GM23248 (cell line): Measurements from ENCODE around the gene C7. TPM values are rescaled to one million over a fixed set of nuclear protein-coding genes. Genes with fewer than 3 reads are reported as not detected.

Experiments
- DNase-seq: peaks from one replicate; pipeline ENCODE4 v3.0.0-alpha.2; 2015
- H2AFZ ChIP-seq: fragments of 200-600 bp; sonication (generic); 2 replicates; pipeline ENCODE4 v1.6.1; 2016; ENCODE audit warnings: antibody characterized with exemption
- H3F3A ChIP-seq: fragments of 200-600 bp; sonication (generic); 2 replicates; pipeline ENCODE4 v1.6.1; 2016; ENCODE audit warnings: mild to moderate bottlenecking, antibody characterized with exemption, mixed run types; ENCODE audit not compliant: insufficient read depth
- H3K27ac ChIP-seq: fragments of 200-600 bp; sonication (generic); 2 replicates; pipeline ENCODE4 v1.5.1; 2016; ENCODE audit warnings: mild to moderate bottlenecking
- H3K27me3 ChIP-seq: fragments of 200-600 bp; sonication (generic); replicated peaks from 2 replicates; pipeline ENCODE4 v1.6.1; 2016; ENCODE audit warnings: mild to moderate bottlenecking; ENCODE audit not compliant: insufficient read depth
- H3K36me3 ChIP-seq: fragments of 200-600 bp; sonication (generic); 2 replicates; pipeline ENCODE4 v1.6.1; 2016; ENCODE audit warnings: low read depth, mild to moderate bottlenecking
- H3K4me1 ChIP-seq: fragments of 200-600 bp; sonication (generic); 2 replicates; pipeline ENCODE4 v1.6.1; 2016; ENCODE audit warnings: mild to moderate bottlenecking; ENCODE audit not compliant: insufficient read depth
- H3K4me2 ChIP-seq: fragments of 200-600 bp; sonication (generic); one replicate; pipeline ENCODE4 v1.6.1; 2016; ENCODE audit warnings: mild to moderate bottlenecking; ENCODE audit not compliant: unreplicated experiment
- H3K4me3 ChIP-seq: fragments of 200-600 bp; sonication (generic); 2 replicates; pipeline ENCODE4 v1.5.1; 2016; ENCODE audit warnings: mild to moderate bottlenecking
- H3K79me2 ChIP-seq: fragments of 200-600 bp; sonication (generic); 2 replicates; pipeline ENCODE4 v1.6.1; 2016; ENCODE audit warnings: mild to moderate bottlenecking; ENCODE audit not compliant: insufficient read depth
- H3K9ac ChIP-seq: fragments of 200-600 bp; sonication (generic); 2 replicates; pipeline ENCODE4 v1.6.1; 2016; ENCODE audit warnings: mild to moderate bottlenecking
- H3K9me2 ChIP-seq: fragments of 200-600 bp; sonication (generic); 2 replicates; pipeline ENCODE4 v1.6.1; 2016; ENCODE audit warnings: mixed run types, mild to moderate bottlenecking, moderate library complexity; ENCODE audit not compliant: insufficient read depth
- H3K9me3 ChIP-seq: fragments of 200-600 bp; sonication (generic); one replicate; pipeline ENCODE4 v1.6.1; 2017; ENCODE audit warnings: low read depth
- H4K20me1 ChIP-seq: fragments of 200-600 bp; sonication (generic); 2 replicates; pipeline ENCODE4 v1.6.0; 2016; ENCODE audit not compliant: insufficient read depth
- EZH2 ChIP-seq: fragments of 200-600 bp; sonication (generic); IDR thresholded peaks from 2 replicates; pipeline ENCODE4 v1.6.1; 2018; ENCODE audit warnings: antibody characterized with exemption, mild to moderate bottlenecking; ENCODE audit not compliant: insufficient read depth, poor library complexity, severe bottlenecking
- EZH2phosphoT487 ChIP-seq: fragments of 200-600 bp; sonication (generic); IDR thresholded peaks from 2 replicates; pipeline ENCODE4 v1.6.1; 2018; ENCODE audit warnings: antibody characterized with exemption, moderate library complexity, mild to moderate bottlenecking, low read depth; ENCODE audit not compliant: insufficient read depth
- WGBS, 2 experiments: methylation state at CpG; one replicate each; pipeline ENCODE4 v1.1.6; 2015 to 2017; ENCODE audit warnings: low lambda C conversion rate in 2 of 2, low coverage in 1 of 2; ENCODE audit errors: missing lambda C conversion rate in 2 of 2; 5-methylcytosine and 5-hydroxymethylcytosine counted together
- in situ Hi-C: fragments of 300-500 bp; cut with MboI; formaldehyde crosslinking; loops from 2 replicates; pipeline ENCODE4 v1.15.0; 2020
- polyA plus RNA-seq: library from polyadenylated mRNA; unstranded; fragments of >200 nt; fragmentation: Nextera tagmentation; extraction: Ambion mirVana; gene quantifications from 2 replicates; pipeline ENCODE4 v1.2.1, GENCODE V29; 2016
- total RNA-seq: library from RNA; depleted of rRNA; stranded (reverse); fragments of >200 nt; shearing (Covaris generic); gene quantifications from 2 replicates; pipeline ENCODE4 v1.2.3, GENCODE V29; 2014

C7 gene
- total and polyA plus RNA-seq, 2 experiments from 2014 or later, result not detected

DNA sequence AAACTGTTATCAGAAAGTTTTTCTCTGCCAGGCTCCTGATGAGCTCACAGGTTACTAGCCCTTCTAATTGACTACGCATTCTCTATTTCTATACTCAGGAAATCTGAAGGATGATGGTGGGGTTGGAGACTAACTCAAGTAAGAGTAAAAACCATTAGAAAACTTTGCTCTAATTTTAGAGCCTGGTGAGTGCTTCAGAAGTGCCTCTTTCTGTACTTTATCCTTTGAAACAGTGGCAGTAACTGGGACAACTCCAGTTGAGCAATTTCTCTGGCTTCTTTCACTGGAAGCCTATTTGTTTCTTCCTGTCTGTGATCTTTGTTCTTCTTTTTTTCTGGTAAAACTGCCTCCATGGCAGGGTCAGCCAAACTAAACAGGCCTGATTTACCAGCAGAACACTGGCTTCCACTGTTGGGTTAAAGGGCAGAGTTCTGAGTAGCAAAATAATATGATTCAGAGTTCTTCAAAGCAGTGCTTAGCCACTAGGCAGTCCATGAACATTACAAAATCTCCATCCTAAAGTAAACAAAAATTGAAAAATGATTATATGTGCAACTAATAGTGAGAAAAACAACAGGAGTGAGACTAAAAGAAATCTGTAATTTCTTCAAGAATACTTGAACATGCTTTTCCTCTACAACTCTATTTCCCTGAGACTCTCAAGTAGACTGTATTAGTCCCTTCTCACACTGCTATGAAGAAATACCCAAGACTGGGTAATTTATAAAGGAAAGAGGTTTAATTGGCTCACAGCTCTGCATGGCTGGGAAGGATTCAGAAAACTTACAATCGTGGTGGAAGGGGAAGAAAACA is 82.1 kb downstream of the C7 start:
- no peak overlapping the region for H3K4me2 ChIP-seq
- no peaks in the 10 kb centered on the region for H3K9me2 ChIP-seq
- no peak overlapping the region for H2AFZ ChIP-seq
- H3K9ac ChIP-seq, result no peak overlapping the region
- no peaks in the 10 kb centered on the region for H3K9me3 ChIP-seq
- H3K36me3 ChIP-seq, result no peaks in the 10 kb centered on the region
- H3K27ac ChIP-seq, result no peak overlapping the region
- no peaks in the 10 kb centered on the region for H3K4me1 ChIP-seq
- peak; percentile 2 for DNase-seq
- no peak overlapping the region for H3K4me3 ChIP-seq
- H3K79me2 ChIP-seq, result no peaks in the 10 kb centered on the region
- H4K20me1 ChIP-seq, result no peaks in the 10 kb centered on the region
- no peaks in the 10 kb centered on the region for H3F3A ChIP-seq
- no peaks in the 10 kb centered on the region for H3K27me3 ChIP-seq
- TF ChIP-seq EZH2, result no peak
- no peak for TF ChIP-seq EZH2phosphoT487
- in situ Hi-C loops, result no loop called here
- WGBS, 2 experiments, result 0 to 3% methylated on average over 2 of the region's 2 CpGs

DNA sequence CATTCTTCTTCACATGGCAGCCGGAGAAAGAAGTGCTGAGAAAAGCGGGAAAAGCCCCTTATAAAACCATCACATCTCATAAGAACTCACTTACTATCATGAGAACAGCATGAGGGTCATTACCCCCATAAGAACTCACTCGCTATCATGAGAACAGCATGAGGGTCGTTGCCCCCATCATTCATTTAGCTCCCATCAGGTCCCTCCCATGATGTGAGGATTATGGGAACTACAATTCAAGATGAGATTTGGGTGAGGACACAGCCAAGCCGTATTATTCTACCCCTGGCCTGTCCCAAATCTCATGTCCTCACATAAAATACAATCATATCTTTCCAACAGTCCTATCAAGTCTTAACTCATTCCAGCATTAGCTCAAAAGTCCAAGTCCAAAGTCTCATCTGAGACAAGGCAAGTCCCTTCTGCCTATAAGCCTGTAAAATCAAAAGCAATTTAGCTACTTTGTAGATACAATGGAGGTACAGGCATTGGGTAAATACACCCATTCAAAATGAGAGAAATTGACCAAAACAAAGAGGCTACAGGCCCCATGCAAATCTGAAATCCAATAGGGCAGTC is 82.8 kb downstream of the C7 start:
- no peak overlapping the region for H3K4me2 ChIP-seq
- TF ChIP-seq EZH2phosphoT487, result no peak
- TF ChIP-seq EZH2, result no peak
- H3K4me3 ChIP-seq, result no peak overlapping the region
- DNase-seq, result no peak
- H3K9ac ChIP-seq, result no peak overlapping the region
- no peaks in the 10 kb centered on the region for H3K27me3 ChIP-seq
- no peaks in the 10 kb centered on the region for H3K9me2 ChIP-seq
- 17 to 28% methylated on average over 5 of the region's 5 CpGs for WGBS, 2 experiments
- H3K36me3 ChIP-seq, result no peaks in the 10 kb centered on the region
- H3K9me3 ChIP-seq, result no peaks in the 10 kb centered on the region
- H3K79me2 ChIP-seq, result no peaks in the 10 kb centered on the region
- no peaks in the 10 kb centered on the region for H3K4me1 ChIP-seq
- H3K27ac ChIP-seq, result no peak overlapping the region
- no peaks in the 10 kb centered on the region for H3F3A ChIP-seq
- H2AFZ ChIP-seq, result no peak overlapping the region
- in situ Hi-C loops, result no loop called here
- H4K20me1 ChIP-seq, result no peaks in the 10 kb centered on the region

DNA sequence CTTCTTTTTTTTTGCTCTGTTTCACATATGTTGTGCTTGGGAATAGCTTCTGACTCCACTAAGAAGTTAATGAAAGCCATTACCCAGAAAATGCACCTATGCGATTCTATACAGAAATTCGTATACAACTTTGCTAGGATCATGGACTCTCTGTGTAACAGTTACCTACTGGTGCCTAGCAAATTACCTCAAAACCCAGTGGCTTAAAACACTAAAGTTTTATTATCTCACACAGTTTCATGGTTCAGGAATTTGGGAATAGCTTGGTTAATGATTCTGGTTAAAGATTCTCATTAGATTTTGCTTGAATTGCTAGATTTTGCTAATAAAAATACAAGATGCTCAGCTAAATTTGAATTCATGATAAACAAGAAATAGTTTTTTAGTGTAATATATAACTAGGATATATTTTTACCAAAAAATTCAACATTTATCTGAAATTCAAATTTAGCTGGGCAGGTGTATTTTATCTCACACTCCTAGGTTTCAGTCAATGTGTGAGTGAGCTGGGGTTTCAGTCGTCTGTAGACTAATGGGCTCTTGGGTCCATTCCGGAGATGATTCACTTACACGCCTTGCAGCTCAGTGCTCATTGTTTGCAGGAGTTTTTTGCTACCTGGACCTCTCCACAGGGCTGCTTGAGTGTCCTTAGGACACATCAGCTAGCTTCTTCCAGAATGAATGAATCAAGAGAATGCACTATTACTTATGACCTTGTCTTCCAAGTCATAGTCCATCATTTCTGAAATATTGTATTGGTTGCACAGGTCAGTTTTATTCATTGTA is 86.7 kb downstream of the C7 start:
- no peaks in the 10 kb centered on the region for H3K36me3 ChIP-seq
- WGBS, 2 experiments, result 65 to 68% methylated on average over 5 of the region's 5 CpGs
- H3K9me2 ChIP-seq, result no peaks in the 10 kb centered on the region
- DNase-seq, result no peak
- H3K27me3 ChIP-seq, result no peaks in the 10 kb centered on the region
- H3K79me2 ChIP-seq, result no peaks in the 10 kb centered on the region
- H3K9ac ChIP-seq, result no peak overlapping the region
- no peak overlapping the region for H3K27ac ChIP-seq
- no peak for TF ChIP-seq EZH2phosphoT487
- no peak for TF ChIP-seq EZH2
- H2AFZ ChIP-seq, result no peak overlapping the region
- H3K9me3 ChIP-seq, result no peaks in the 10 kb centered on the region
- no peak overlapping the region for H3K4me2 ChIP-seq
- no peaks in the 10 kb centered on the region for H3F3A ChIP-seq
- in situ Hi-C loops, result no loop called here
- no peak overlapping the region for H3K4me3 ChIP-seq
- no peaks in the 10 kb centered on the region for H3K4me1 ChIP-seq
- H4K20me1 ChIP-seq, result no peaks in the 10 kb centered on the region

DNA sequence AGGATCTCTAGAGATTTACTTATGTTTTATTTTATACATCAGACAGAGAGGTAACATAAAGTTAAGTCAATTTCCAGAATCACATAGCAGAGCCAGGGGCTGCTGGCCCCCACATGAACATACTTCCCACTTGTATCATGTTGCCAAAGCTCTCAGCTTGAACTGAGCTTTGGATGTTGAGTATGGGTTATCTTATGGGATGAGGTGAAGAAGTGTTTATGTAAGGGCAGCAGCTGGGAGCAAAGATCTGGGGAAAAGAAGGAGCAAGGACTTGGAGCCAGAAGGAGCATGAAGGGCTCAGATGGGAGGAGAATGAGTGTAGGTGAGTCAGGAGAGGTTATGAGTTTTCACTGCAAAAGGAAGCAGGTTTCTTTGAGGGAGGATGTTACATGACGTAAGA is 89.8 kb downstream of the C7 start:
- Histone ChIP-seq H3F3A (no peaks in the 10 kb centered on the region), H3K9ac (no peak overlapping the region), H3K79me2 (no peaks in the 10 kb centered on the region), H3K27me3 (no peaks in the 10 kb centered on the region), H3K4me2 (no peak overlapping the region), H4K20me1 (no peaks in the 10 kb centered on the region), H2AFZ (no peak overlapping the region), H3K9me3 (no peaks in the 10 kb centered on the region), H3K4me3 (no peak overlapping the region), H3K4me1 (no peaks in the 10 kb centered on the region), H3K27ac (no peak overlapping the region), H3K9me2 (no peaks in the 10 kb centered on the region), H3K36me3 (no peaks in the 10 kb centered on the region)
- no peak for DNase-seq
- 26 to 40% methylated on average over 1 of the region's 1 CpG for whole genome bisulfite sequencing, 2 experiments
- TF ChIP-seq EZH2phosphoT487, result no peak
- TF ChIP-seq EZH2, result no peak
- in situ Hi-C loops, result no loop called here
